KG1 (cell line): ENCODE data around the gene NET1.

ENCODE experiments used
- DNase-seq: peaks from one replicate; lab custom pipeline; 2025; lab: John Stamatoyannopoulos, UW

The NET1 gene

GRCh38 chr10:5443429-5443828 is 31.1 kb downstream of the NET1 start:
- no peak for DNase-seq

GRCh38 chr10:5445006-5445405 is 32.6 kb downstream of the NET1 start:
- DNase-seq = no peak

- DNase-seq = peak; percentile 43
Measured at GRCh38 chr10:5446390-5446926, 34.1 kb downstream of the NET1 start.

- DNase-seq = no peak
Measured at GRCh38 chr10:5447056-5447455, 34.7 kb downstream of the NET1 start.

GRCh38 chr10:5447611-5448071 is 35.3 kb downstream of the NET1 start:
- DNase-seq = no peak

- DNase-seq = no peak
Measured at GRCh38 chr10:5448333-5449001, 36.1 kb downstream of the NET1 start.

GRCh38 chr10:5449227-5449626 is 36.9 kb downstream of the NET1 start:
- no peak for DNase-seq

- DNase-seq = no peak
Measured at GRCh38 chr10:5449823-5450222, 37.5 kb downstream of the NET1 start.

GRCh38 chr10:5450605-5451384 is 38.4 kb downstream of the NET1 start:
- DNase-seq = no peak

- no peak for DNase-seq
Measured at GRCh38 chr10:5453749-5454489, 41.6 kb downstream of the NET1 start.

GRCh38 chr10:5456563-5456962 is 44.2 kb downstream of the NET1 start:
- no peak for DNase-seq

- no peak for DNase-seq
Measured at GRCh38 chr10:5457741-5458140, 45.4 kb downstream of the NET1 start.

GRCh38 chr10:5458425-5458824 is 46.1 kb downstream of the NET1 start:
- DNase-seq = no peak

GRCh38 chr10:5458949-5459747 is 46.8 kb downstream of the NET1 start:
- DNase-seq = no peak

- no peak for DNase-seq
Measured at GRCh38 chr10:5460468-5461202, 48.3 kb downstream of the NET1 start.

- no peak for DNase-seq
Measured at GRCh38 chr10:5461203-5461588, 48.8 kb downstream of the NET1 start.

- DNase-seq = no peak
Measured at GRCh38 chr10:5461914-5462840, 49.8 kb downstream of the NET1 start.

GRCh38 chr10:5462841-5463293 is 50.5 kb downstream of the NET1 start:
- no peak for DNase-seq

GRCh38 chr10:5464546-5464945 is 52.2 kb downstream of the NET1 start:
- no peak for DNase-seq

- no peak for DNase-seq
Measured at GRCh38 chr10:5465976-5466450, 53.7 kb downstream of the NET1 start.
